GM12878 (cell line): ENCODE data around the gene CD8B. TPM values are rescaled to one million over a fixed set of nuclear protein-coding genes. Genes with fewer than 3 reads are reported as not detected.

Source experiments
- ATAC-seq: fragments of 200-7000 bp; cut with Tn5 transposase; 3 replicates; pipeline ENCODE4 v1.9.1; 2020; ENCODE audit warnings: mild to moderate bottlenecking, moderate library complexity
- BruUV-seq: library from RNA; stranded (reverse); fragments of 400-500 nt; replicated peaks from 2 replicates; lab custom pipeline; 2021; lab: Mats Ljungman, UMichigan
- CTCF ChIA-PET: fragments of 300-600 bp; sonication (Branson Sonifier 250); formaldehyde crosslinking; extraction: SDS; loops from one replicate; lab custom pipeline; 2021; ENCODE audit warnings: inconsistent platforms; lab: Yijun Ruan, JAX
- POLR2A ChIA-PET: fragments of 350-600 bp; formaldehyde crosslinking; extraction: SDS; loops from one replicate; lab custom pipeline; 2021; ENCODE audit warnings: inconsistent platforms; lab: Charles Lee
- RAD21 ChIA-PET: fragments of 300-600 bp; sonication (Branson Sonifier 250); formaldehyde crosslinking; loops from one replicate; lab custom pipeline; 2023; ENCODE audit warnings: antibody characterized with exemption; ENCODE audit not compliant: unreplicated experiment; lab: Charles Lee
- SMC1A ChIA-PET: fragments of 300-600 bp; sonication (Branson Sonifier 250); formaldehyde crosslinking; loops from one replicate; lab custom pipeline; 2023; ENCODE audit not compliant: unreplicated experiment, uncharacterized antibody; lab: Charles Lee
- DNase-seq: peaks from one replicate; pipeline ENCODE4 v3.0.0-alpha.2; 2011; ENCODE audit warnings: low read depth, low spot score
- FAIRE-seq: peaks from 3 replicates; lab custom pipeline; 2011; peaks lifted over from hg19 to GRCh38; lab: Jason Lieb, UNC
- H2AFZ ChIP-seq: 2 replicates; pipeline ENCODE4 v1.6.0; 2011; ENCODE audit warnings: low read depth, low read length, control low read depth; ENCODE audit not compliant: control insufficient read depth
- H3K27ac ChIP-seq: 2 replicates; pipeline ENCODE4 v1.5.1; 2011; ENCODE audit warnings: control low read depth; ENCODE audit not compliant: control insufficient read depth, insufficient read depth
- H3K27me3 ChIP-seq, 2 experiments: replicated peaks in 1 of 2; 2 replicates each; pipeline versions ENCODE4 v1.6.0 to v1.6.1; 2011; ENCODE audit warnings: low read length in 1 of 2; ENCODE audit not compliant: control insufficient read depth in 2 of 2, insufficient read depth in 2 of 2
- H3K36me3 ChIP-seq, 2 experiments: 2 replicates each; pipeline ENCODE4 v1.5.1; 2011; ENCODE audit warnings: low read length in 1 of 2; ENCODE audit not compliant: control insufficient read depth in 2 of 2, insufficient read depth in 2 of 2
- H3K4me1 ChIP-seq: 2 replicates; pipeline ENCODE4 v1.6.1; 2011; ENCODE audit warnings: mild to moderate bottlenecking, low read length, moderate library complexity, mixed read lengths; ENCODE audit not compliant: control insufficient read depth, insufficient read depth
- H3K4me2 ChIP-seq: 2 replicates; pipeline ENCODE4 v1.6.0; 2011; ENCODE audit warnings: control low read depth; ENCODE audit not compliant: control insufficient read depth, insufficient read depth
- H3K4me3 ChIP-seq: fragments of 200-600 bp; sonication (generic); 2 replicates; pipeline ENCODE4 v1.5.1; 2016
- H3K79me2 ChIP-seq: 2 replicates; pipeline ENCODE4 v1.6.0; 2011; ENCODE audit warnings: low read length; ENCODE audit not compliant: control insufficient read depth, insufficient read depth
- H3K9ac ChIP-seq: 2 replicates; pipeline ENCODE4 v1.8.0; 2011; ENCODE audit warnings: low read length, control low read depth, mixed read lengths; ENCODE audit not compliant: control insufficient read depth, insufficient read depth
- H3K9me3 ChIP-seq: replicated peaks from 3 replicates; pipeline ENCODE4 v1.5.1; 2011; ENCODE audit warnings: mild to moderate bottlenecking, low read length; ENCODE audit not compliant: control insufficient read depth, insufficient read depth
- H4K20me1 ChIP-seq: 2 replicates; pipeline ENCODE4 v1.6.0; 2011; ENCODE audit not compliant: control insufficient read depth, insufficient read depth
- BHLHE40 ChIP-seq, 2 experiments: fragments of 450-650 bp in 1 of 2; IDR thresholded peaks; 2 replicates each; pipeline ENCODE4 v1.6.1; 2011 to 2017; ENCODE audit warnings: low read depth in 2 of 2, borderline replicate concordance in 1 of 2, improper control_type of control experiment in 1 of 2, low read length in 1 of 2, mild to moderate bottlenecking in 1 of 2
- EZH2 ChIP-seq: IDR thresholded peaks from 2 replicates; pipeline ENCODE4 v1.6.1; 2012; ENCODE audit warnings: low read depth, mild to moderate bottlenecking, control low read depth, inconsistent platforms, low read length, borderline replicate concordance; ENCODE audit not compliant: control insufficient read depth
- NR2C1 ChIP-seq: fragments of 450-650 bp; IDR thresholded peaks from 2 replicates; pipeline ENCODE4 v1.6.1; 2017; ENCODE audit warnings: antibody characterized with exemption, mild to moderate bottlenecking, moderate library complexity
- PML ChIP-seq: IDR thresholded peaks from 2 replicates; pipeline ENCODE4 v1.6.1; 2012; ENCODE audit warnings: low read length, inconsistent platforms
- RB1 ChIP-seq: fragments of 450-650 bp; formaldehyde crosslinking; IDR thresholded peaks from 2 replicates; pipeline ENCODE4 v1.6.1; 2017; ENCODE audit warnings: mild to moderate bottlenecking, borderline replicate concordance
- RCOR1 ChIP-seq: conservative IDR thresholded peaks from 2 replicates; pipeline ENCODE4 v1.6.1; 2012; ENCODE audit warnings: low read depth, low read length, improper control_type of control experiment
- SMAD1 ChIP-seq: fragments of 450-650 bp; IDR thresholded peaks from 2 replicates; pipeline ENCODE4 v1.6.1; 2018; ENCODE audit warnings: mild to moderate bottlenecking, low read depth; ENCODE audit not compliant: partially characterized antibody
- SMAD5 ChIP-seq: IDR thresholded peaks from 2 replicates; pipeline ENCODE4 v1.6.1; 2016; ENCODE audit warnings: antibody characterized with exemption, low read depth
- SP1 ChIP-seq: IDR thresholded peaks from one replicate; pipeline ENCODE4 v1.6.1; 2011; ENCODE audit warnings: low read depth, low read length
- SRF ChIP-seq, 2 experiments: IDR thresholded peaks; 2 replicates each; pipeline ENCODE4 v1.6.1; 2011; ENCODE audit warnings: low read depth in 2 of 2, low read length in 2 of 2, mild to moderate bottlenecking in 1 of 2, moderate library complexity in 1 of 2
- STAT3 ChIP-seq: IDR thresholded peaks from 2 replicates; pipeline ENCODE4 v1.6.1; 2011; ENCODE audit warnings: low read depth, low read length, improper control_type of control experiment
- SUZ12 ChIP-seq: fragments of 200-600 bp; sonication (generic); IDR thresholded peaks from one replicate; pipeline ENCODE4 v1.6.1; 2018; ENCODE audit warnings: antibody characterized with exemption, mild to moderate bottlenecking; ENCODE audit not compliant: unreplicated experiment
- WRNIP1 ChIP-seq: IDR thresholded peaks from 2 replicates; pipeline ENCODE4 v1.6.1; 2011; ENCODE audit warnings: low read depth, low read length, improper control_type of control experiment, borderline replicate concordance
- ZNF207 ChIP-seq: fragments of 450-650 bp; IDR thresholded peaks from 2 replicates; pipeline ENCODE4 v1.6.1; 2014; ENCODE audit warnings: antibody characterized with exemption, mild to moderate bottlenecking, borderline replicate concordance
- ZNF622 ChIP-seq: fragments of 450-650 bp; IDR thresholded peaks from 2 replicates; pipeline ENCODE4 v1.6.1; 2017; ENCODE audit warnings: mild to moderate bottlenecking, inconsistent platforms
- ZZZ3 ChIP-seq: IDR thresholded peaks from 2 replicates; pipeline ENCODE4 v1.6.1; 2011; ENCODE audit warnings: low read depth; ENCODE audit not compliant: control insufficient read depth, insufficient read length
- WGBS: methylation state at CpG from one replicate; pipeline ENCODE4 v1.1.6; 2016; ENCODE audit warnings: low lambda C conversion rate; ENCODE audit not compliant: insufficient replicate concordance, insufficient coverage; ENCODE audit errors: missing lambda C conversion rate; 5-methylcytosine and 5-hydroxymethylcytosine counted together
- in situ Hi-C: fragments of 300-500 bp; cut with MboI; formaldehyde crosslinking; loops from 9 replicates; pipeline ENCODE4 v1.14.3; 2018; ENCODE audit warnings: mixed read lengths
- intact Hi-C: fragments of 100-400 bp; cut with micrococcal nuclease; formaldehyde crosslinking; loops from one replicate; pipeline ENCODE4 v1.14.2; 2022; ENCODE audit not compliant: unreplicated experiment
- polyA plus RNA-seq, 11 experiments: library from polyadenylated mRNA; depleted of rRNA in 4 of 11; unstranded in 6 of 11; stranded (reverse) in 5 of 11; fragments of >200 nt; fragmentation: Nextera tagmentation in 4 of 11; fragmentation: Illumina TruSeq in 1 of 11; extraction: Ambion mirVana in 4 of 11; extraction: Trizol in 1 of 11; gene quantifications; 1 replicate in 1 of 11; 2 replicates in 10 of 11; pipeline versions ENCODE4 v1.2.1 to v1.2.3, GENCODE V29; 2011 to 2016; ENCODE audit warnings: inconsistent platforms in 2 of 11, missing spikeins in 2 of 11, low read depth in 1 of 11
- total RNA-seq, 4 experiments: library from RNA; depleted of rRNA in 3 of 4; stranded (reverse); fragments of >200 nt in 3 of 4; fragmentation: Illumina TruSeq in 1 of 4; extraction: Trizol in 1 of 4; gene quantifications; 2 replicates each; pipeline versions ENCODE4 v1.2.1 to v1.2.3, GENCODE V29; 2013 to 2021
- TF ChIP-seq, protein P1 (sequence below): IDR thresholded peaks from 2 replicates; pipeline ENCODE4 v1.6.1; 2012; ENCODE audit warnings: low read depth, low read length, improper control_type of control experiment
- TF ChIP-seq, protein P2 (sequence below): fragments of 450-650 bp; formaldehyde crosslinking; IDR thresholded peaks from 2 replicates; pipeline ENCODE4 v1.5.0; 2022; ENCODE audit warnings: mild to moderate bottlenecking, missing genetic modification characterization
- TF ChIP-seq, protein P3 (sequence below): fragments of 450-650 bp; IDR thresholded peaks from 2 replicates; pipeline ENCODE4 v1.6.1; 2014; ENCODE audit warnings: mild to moderate bottlenecking

Gene CD8B
- total and polyA plus RNA-seq, 10 of the 15 experiments (the other 5 are each of a cell fraction or from before 2014, with no cell fraction given): 0.21 TPM; not detected in 9

DNA sequence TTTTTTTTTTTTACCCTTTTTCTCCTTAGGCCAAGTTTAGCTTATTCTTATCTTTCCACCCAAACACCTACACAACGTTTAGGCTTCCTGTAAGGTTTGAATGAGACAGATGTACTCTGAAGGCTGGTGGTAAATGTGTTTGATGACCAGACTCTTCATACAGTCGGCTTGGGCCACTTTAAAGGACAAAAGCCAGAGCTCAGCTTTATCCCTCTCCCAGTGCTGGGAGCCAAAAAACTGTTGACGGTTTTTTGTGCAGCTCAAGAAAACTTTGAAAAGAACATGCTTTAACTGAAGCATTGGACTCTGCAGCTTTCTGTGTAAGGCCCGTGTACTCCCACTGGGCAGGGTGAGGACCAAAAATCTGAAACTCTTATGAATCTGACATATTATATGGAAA lies 86.3 kb downstream of the CD8B start (continued):
- TF ChIP-seq BHLHE40 (IDR thresholded peaks at IDR 0.05; ENCODE audit: borderline replicate concordance in 1 of 2, low read depth in 2 of 2, low read length in 1 of 2) (no peak), RB1 (no peak), STAT3 (no peak)
- TF ChIP-seq, protein P1, sequence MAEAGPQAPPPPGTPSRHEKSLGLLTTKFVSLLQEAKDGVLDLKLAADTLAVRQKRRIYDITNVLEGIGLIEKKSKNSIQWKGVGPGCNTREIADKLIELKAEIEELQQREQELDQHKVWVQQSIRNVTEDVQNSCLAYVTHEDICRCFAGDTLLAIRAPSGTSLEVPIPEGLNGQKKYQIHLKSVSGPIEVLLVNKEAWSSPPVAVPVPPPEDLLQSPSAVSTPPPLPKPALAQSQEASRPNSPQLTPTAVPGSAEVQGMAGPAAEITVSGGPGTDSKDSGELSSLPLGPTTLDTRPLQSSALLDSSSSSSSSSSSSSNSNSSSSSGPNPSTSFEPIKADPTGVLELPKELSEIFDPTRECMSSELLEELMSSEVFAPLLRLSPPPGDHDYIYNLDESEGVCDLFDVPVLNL: no peak
- TF ChIP-seq, all 136 proteins: peak for 0

DNA sequence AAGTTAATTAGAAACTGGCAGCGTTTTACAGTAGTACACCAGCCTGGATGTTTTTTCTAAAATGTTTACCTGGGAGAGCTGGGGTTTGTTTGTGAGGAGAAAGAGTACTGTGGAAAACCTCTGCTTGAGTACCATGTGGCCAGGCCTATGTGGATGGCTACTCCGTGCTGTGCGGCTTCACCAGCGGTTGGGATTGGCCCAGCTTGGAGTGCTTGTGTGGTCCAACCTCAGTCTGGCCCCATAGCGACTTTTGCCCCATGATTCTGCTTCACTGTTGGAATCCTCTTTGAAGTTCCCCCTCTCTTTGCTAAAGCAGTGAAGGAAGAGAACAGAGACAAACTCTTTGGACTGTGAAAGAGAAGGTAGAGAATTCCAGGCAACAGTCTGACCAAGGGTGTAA lies 86.8 kb downstream of the CD8B start:
- H3K36me3 ChIP-seq: peaks cover 11 to 28% of the 10 kb centered on the region in 2 experiments
- POLR2A ChIA-PET: no interaction called here
- H3K9me3 ChIP-seq: no peaks in the 10 kb centered on the region
- no peaks in the 10 kb centered on the region for H3K79me2 ChIP-seq
- H2AFZ ChIP-seq: no peak overlapping the region
- RAD21 ChIA-PET: interaction anchor here (0.6 kb wide), 1 partner anchor 1453 kb away, joined by 3 read pairs; no protein-coding TSS in a partner anchor
- no TSS peak for BruUV-seq
- WGBS: 86% methylated on average over 5 of the region's 5 CpGs
- SMC1A ChIA-PET: interaction anchor here (1.4 to 3.2 kb wide), 2 partner anchors 10 to 223 kb away, joined by 3 to 17 read pairs; no protein-coding TSS in a partner anchor
- no peaks in the 10 kb centered on the region for H4K20me1 ChIP-seq
- H3K4me3 ChIP-seq: no peak overlapping the region
- CTCF ChIA-PET: interaction anchor here (3.7 kb wide), 1 partner anchor 9 kb away, joined by 13 read pairs; no protein-coding TSS in a partner anchor
- FAIRE-seq: no peak
- DNase-seq: no peak
- no peaks in the 10 kb centered on the region for H3K4me1 ChIP-seq
- no peak overlapping the region for H3K4me2 ChIP-seq
- in situ Hi-C loops: no loop called here
- no peak overlapping the region for H3K9ac ChIP-seq
- H3K27me3 ChIP-seq: no peaks in the 10 kb centered on the region
- intact Hi-C loops: no loop called here
- no peak overlapping the region for H3K27ac ChIP-seq
- ATAC-seq: no peak
- TF ChIP-seq ZZZ3 (no peak), EZH2 (no peak), SMAD1 (no peak), SRF (IDR thresholded peaks at IDR 0.05; ENCODE audit: low read depth in 2 of 2, low read length in 2 of 2) (no peak), WRNIP1 (no peak), RCOR1 (no peak), ZNF207 (no peak), ZNF622 (no peak), PML (no peak), SMAD5 (no peak), SP1 (no peak), NR2C1 (no peak), SUZ12 (no peak)
- TF ChIP-seq, protein P2, sequence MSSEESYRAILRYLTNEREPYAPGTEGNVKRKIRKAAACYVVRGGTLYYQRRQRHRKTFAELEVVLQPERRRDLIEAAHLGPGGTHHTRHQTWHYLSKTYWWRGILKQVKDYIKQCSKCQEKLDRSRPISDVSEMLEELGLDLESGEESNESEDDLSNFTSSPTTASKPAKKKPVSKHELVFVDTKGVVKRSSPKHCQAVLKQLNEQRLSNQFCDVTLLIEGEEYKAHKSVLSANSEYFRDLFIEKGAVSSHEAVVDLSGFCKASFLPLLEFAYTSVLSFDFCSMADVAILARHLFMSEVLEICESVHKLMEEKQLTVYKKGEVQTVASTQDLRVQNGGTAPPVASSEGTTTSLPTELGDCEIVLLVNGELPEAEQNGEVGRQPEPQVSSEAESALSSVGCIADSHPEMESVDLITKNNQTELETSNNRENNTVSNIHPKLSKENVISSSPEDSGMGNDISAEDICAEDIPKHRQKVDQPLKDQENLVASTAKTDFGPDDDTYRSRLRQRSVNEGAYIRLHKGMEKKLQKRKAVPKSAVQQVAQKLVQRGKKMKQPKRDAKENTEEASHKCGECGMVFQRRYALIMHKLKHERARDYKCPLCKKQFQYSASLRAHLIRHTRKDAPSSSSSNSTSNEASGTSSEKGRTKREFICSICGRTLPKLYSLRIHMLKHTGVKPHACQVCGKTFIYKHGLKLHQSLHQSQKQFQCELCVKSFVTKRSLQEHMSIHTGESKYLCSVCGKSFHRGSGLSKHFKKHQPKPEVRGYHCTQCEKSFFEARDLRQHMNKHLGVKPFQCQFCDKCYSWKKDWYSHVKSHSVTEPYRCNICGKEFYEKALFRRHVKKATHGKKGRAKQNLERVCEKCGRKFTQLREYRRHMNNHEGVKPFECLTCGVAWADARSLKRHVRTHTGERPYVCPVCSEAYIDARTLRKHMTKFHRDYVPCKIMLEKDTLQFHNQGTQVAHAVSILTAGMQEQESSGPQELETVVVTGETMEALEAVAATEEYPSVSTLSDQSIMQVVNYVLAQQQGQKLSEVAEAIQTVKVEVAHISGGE (CRISPR knock-in tag): no peak
- TF ChIP-seq, protein P3, sequence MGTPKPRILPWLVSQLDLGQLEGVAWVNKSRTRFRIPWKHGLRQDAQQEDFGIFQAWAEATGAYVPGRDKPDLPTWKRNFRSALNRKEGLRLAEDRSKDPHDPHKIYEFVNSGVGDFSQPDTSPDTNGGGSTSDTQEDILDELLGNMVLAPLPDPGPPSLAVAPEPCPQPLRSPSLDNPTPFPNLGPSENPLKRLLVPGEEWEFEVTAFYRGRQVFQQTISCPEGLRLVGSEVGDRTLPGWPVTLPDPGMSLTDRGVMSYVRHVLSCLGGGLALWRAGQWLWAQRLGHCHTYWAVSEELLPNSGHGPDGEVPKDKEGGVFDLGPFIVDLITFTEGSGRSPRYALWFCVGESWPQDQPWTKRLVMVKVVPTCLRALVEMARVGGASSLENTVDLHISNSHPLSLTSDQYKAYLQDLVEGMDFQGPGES: no peak
